Measurements from ENCODE around the gene LARP1B.
"Not testable (repeated sequence)": the region's sequence is repeated elsewhere in the genome, so short reads cannot be mapped to it uniquely, and the experiment has no call there.

LARP1B gene

GRCh38 chr4:128068918-128069317, 7.8 kb downstream of the LARP1B start:
- no peak overlapping the region for H3K4me3 ChIP-seq (ENCODE audit: low read depth, low read length)
- TF ChIP-seq MAX (IDR thresholded peaks at IDR 0.05; ENCODE audit: low read depth, low read length) (no peak), POLR2A (IDR thresholded peaks at IDR 0.05; ENCODE audit: extremely low read depth, insufficient read length) (no peak), CTCF (IDR thresholded peaks at IDR 0.05; ENCODE audit: low read depth, low read length) (peak; percentile 30), MYC (IDR thresholded peaks at IDR 0.05; ENCODE audit: low read depth, low read length) (no peak)
- peak; percentile 53 for DNase-seq (ENCODE audit: low read depth)

- no peak for DNase-seq (ENCODE audit: low read depth)
- no peak for TF ChIP-seq MAX (IDR thresholded peaks at IDR 0.05; ENCODE audit: low read depth, low read length)
- no peak for TF ChIP-seq CTCF (IDR thresholded peaks at IDR 0.05; ENCODE audit: low read depth, low read length)
- no peak for TF ChIP-seq MYC (IDR thresholded peaks at IDR 0.05; ENCODE audit: low read depth, low read length)
- TF ChIP-seq POLR2A (IDR thresholded peaks at IDR 0.05; ENCODE audit: extremely low read depth, insufficient read length) = no peak
- no peak overlapping the region for H3K4me3 ChIP-seq (ENCODE audit: low read depth, low read length)
These were observed 15.4 kb downstream of the LARP1B start for GRCh38 chr4:128076464-128076863.

GRCh38 chr4:128095293-128095692, 34.2 kb downstream of the LARP1B start:
- H3K4me3 ChIP-seq (ENCODE audit: low read depth, low read length); DNase-seq (ENCODE audit: low read depth): not testable (repeated sequence)

GRCh38 chr4:128107766-128108165, 46.7 kb downstream of the LARP1B start:
- H3K4me3 ChIP-seq (ENCODE audit: low read depth, low read length) = no peak overlapping the region
- DNase-seq (ENCODE audit: low read depth) = no peak

GRCh38 chr4:128123036-128123435, 61.9 kb downstream of the LARP1B start:
- DNase-seq (ENCODE audit: low read depth) = no peak
- no peak for TF ChIP-seq CTCF (IDR thresholded peaks at IDR 0.05; ENCODE audit: low read depth, low read length)
- no peak for TF ChIP-seq MAX (IDR thresholded peaks at IDR 0.05; ENCODE audit: low read depth, low read length)
- no peak for TF ChIP-seq POLR2A (IDR thresholded peaks at IDR 0.05; ENCODE audit: extremely low read depth, insufficient read length)
- no peak for TF ChIP-seq MYC (IDR thresholded peaks at IDR 0.05; ENCODE audit: low read depth, low read length)
- no peak overlapping the region for H3K4me3 ChIP-seq (ENCODE audit: low read depth, low read length)

More at GRCh38 chr4:128107766-128108165, 46.7 kb downstream of the LARP1B start:
- TF ChIP-seq MAX (IDR thresholded peaks at IDR 0.05; ENCODE audit: low read depth, low read length) (no peak), MYC (IDR thresholded peaks at IDR 0.05; ENCODE audit: low read depth, low read length) (no peak), CTCF (IDR thresholded peaks at IDR 0.05; ENCODE audit: low read depth, low read length) (no peak)

GRCh38 chr4:128130621-128131020, 69.5 kb downstream of the LARP1B start:
- TF ChIP-seq MAX (IDR thresholded peaks at IDR 0.05; ENCODE audit: low read depth, low read length) (no peak), MYC (IDR thresholded peaks at IDR 0.05; ENCODE audit: low read depth, low read length) (no peak), POLR2A (IDR thresholded peaks at IDR 0.05; ENCODE audit: extremely low read depth, insufficient read length) (no peak), CTCF (IDR thresholded peaks at IDR 0.05; ENCODE audit: low read depth, low read length) (no peak)
- no peak overlapping the region for H3K4me3 ChIP-seq (ENCODE audit: low read depth, low read length)
- DNase-seq (ENCODE audit: low read depth) = no peak
